ENCODE measurements around the gene GSAP.

- TF ChIP-seq CTCF (IDR thresholded peaks at IDR 0.05), result no peak
- no peak for TF ChIP-seq EZH2 (IDR thresholded peaks at IDR 0.05; ENCODE audit: borderline replicate concordance, insufficient read depth, low read depth, low read length, poor library complexity, severe bottlenecking)
These were observed 22.0 kb upstream of the GSAP start for GRCh38 chr7:77438131-77438530.

All from B cell (primary cell).